Measurements from ENCODE around the gene ALDH1A2. TPM values are rescaled to one million over a fixed set of nuclear protein-coding genes. Genes with fewer than 3 reads are reported as not detected.

ALDH1A2 gene
- total RNA-seq, 4 donors from 2014 or later = 5.5 to 41.5 (median 15.1) TPM

DNA sequence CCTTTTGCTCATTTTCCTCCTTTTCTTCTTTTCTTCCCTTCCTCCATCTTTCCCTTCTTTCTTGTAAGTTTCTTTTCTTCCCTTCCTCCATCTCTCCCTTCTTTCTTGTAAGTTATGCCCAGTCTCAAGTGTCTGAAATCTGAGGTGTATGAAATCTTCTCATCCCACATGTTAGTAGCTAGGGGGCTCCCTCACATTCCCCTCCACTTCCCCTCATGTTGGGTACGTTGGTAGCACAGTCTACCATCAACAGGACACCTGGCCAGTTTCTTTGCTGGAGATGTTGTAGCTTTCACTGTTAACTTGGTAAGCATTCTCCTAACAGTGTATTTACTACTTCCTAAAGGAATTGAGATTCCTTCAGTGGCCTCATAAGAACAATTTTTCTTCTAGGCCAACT is 133.9 kb downstream of the ALDH1A2 start:
- Histone ChIP-seq H3K27ac (no peak overlapping the region), H3K9me3 (peaks cover 0 to 6% (median 0%) of the 10 kb centered on the region in 3 donors), H3K4me3 (no peak overlapping the region), H3K4me1 (no peaks in the 10 kb centered on the region), H3K36me3 (no peaks in the 10 kb centered on the region), H3K27me3 (no peaks in the 10 kb centered on the region)
- 63 to 78% methylated on average over 1 of the region's 1 CpG for WGBS, 2 donors (ENCODE audit: low coverage in 1 of 2)
- TF ChIP-seq POLR2AphosphoS5 (IDR thresholded peaks at IDR 0.05) = no peak
- TF ChIP-seq, protein P1, sequence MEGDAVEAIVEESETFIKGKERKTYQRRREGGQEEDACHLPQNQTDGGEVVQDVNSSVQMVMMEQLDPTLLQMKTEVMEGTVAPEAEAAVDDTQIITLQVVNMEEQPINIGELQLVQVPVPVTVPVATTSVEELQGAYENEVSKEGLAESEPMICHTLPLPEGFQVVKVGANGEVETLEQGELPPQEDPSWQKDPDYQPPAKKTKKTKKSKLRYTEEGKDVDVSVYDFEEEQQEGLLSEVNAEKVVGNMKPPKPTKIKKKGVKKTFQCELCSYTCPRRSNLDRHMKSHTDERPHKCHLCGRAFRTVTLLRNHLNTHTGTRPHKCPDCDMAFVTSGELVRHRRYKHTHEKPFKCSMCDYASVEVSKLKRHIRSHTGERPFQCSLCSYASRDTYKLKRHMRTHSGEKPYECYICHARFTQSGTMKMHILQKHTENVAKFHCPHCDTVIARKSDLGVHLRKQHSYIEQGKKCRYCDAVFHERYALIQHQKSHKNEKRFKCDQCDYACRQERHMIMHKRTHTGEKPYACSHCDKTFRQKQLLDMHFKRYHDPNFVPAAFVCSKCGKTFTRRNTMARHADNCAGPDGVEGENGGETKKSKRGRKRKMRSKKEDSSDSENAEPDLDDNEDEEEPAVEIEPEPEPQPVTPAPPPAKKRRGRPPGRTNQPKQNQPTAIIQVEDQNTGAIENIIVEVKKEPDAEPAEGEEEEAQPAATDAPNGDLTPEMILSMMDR (IDR thresholded peaks at IDR 0.05) = no peak
- no peak for TF ChIP-seq EP300 (IDR thresholded peaks at IDR 0.05)
- no peak for TF ChIP-seq POLR2A (IDR thresholded peaks at IDR 0.05)
- no peak for ATAC-seq

DNA sequence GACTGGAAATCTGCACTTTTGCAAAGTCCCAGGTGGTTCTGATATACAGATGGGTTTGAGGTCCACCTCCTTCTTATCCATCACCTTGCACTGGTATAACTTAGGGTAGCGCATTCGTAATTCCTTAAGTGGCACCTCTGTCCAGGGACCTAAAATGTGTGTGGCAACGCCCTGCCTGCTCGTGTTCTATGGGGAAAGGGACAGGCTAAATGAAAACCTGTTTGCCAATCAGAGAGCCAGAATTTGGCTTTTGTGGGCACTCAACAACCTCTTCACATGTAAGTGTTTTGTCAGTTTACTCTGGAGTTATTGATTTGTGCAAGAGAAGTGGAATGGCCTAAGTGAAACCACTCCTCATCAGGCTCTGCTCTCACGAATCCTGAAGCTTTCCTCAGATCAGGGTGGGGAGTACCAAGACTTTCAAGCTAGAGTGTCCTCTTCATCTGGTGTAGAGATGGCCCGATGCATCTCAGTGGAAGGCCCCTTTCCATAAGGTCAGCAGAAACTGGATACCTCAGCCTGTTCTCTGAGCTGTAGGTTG is 138.3 kb downstream of the ALDH1A2 start:
- H3K4me1 ChIP-seq = peaks cover 4 to 23% (median 11%) of the 10 kb centered on the region in 3 donors
- no peaks in the 10 kb centered on the region for H3K36me3 ChIP-seq
- no peak for ATAC-seq
- H3K4me3 ChIP-seq = no peak overlapping the region
- H3K9me3 ChIP-seq = no peaks in the 10 kb centered on the region
- TF ChIP-seq EP300 (IDR thresholded peaks at IDR 0.05) (no peak), POLR2AphosphoS5 (IDR thresholded peaks at IDR 0.05) (no peak), POLR2A (IDR thresholded peaks at IDR 0.05) (no peak)
- TF ChIP-seq, protein P1 (IDR thresholded peaks at IDR 0.05) = no peak
- H3K27ac ChIP-seq = no peak overlapping the region
- no peaks in the 10 kb centered on the region for H3K27me3 ChIP-seq
- WGBS, 2 donors (ENCODE audit: low coverage in 1 of 2) = 90 to 100% methylated on average over 2 of the region's 6 CpGs

DNA sequence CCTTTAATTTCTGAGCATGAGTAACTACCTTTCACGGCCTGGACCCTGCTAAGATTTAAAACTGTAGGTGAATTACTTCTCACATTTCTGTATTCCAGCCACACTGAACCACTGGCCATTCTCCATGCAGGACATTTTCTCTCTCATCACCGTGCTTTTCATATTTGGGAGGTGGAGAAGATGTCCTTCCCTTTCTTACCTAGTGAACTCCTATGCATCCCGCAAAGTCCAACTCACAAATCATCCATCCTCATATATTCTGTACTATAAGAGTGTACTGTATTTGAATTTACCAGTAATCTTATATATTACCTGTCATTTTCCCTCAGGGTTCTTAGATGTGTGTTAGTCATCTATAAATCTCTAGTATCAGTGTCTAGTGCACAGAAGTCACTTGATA is 139.9 kb downstream of the ALDH1A2 start:
- no peaks in the 10 kb centered on the region for H3K36me3 ChIP-seq
- peaks cover 3% of the 10 kb centered on the region for H3K27me3 ChIP-seq
- no peaks in the 10 kb centered on the region for H3K9me3 ChIP-seq
- H3K4me3 ChIP-seq = no peak overlapping the region
- WGBS, 2 donors (ENCODE audit: low coverage in 1 of 2) = 89 to 92% methylated on average over 3 of the region's 3 CpGs
- no peak for ATAC-seq
- no peak for TF ChIP-seq POLR2AphosphoS5 (IDR thresholded peaks at IDR 0.05)
- TF ChIP-seq EP300 (IDR thresholded peaks at IDR 0.05) = no peak
- TF ChIP-seq, protein P1 (IDR thresholded peaks at IDR 0.05) = no peak
- no peak for TF ChIP-seq POLR2A (IDR thresholded peaks at IDR 0.05)
- peaks cover 4 to 37% (median 13%) of the 10 kb centered on the region in 3 donors for H3K4me1 ChIP-seq
- no peak overlapping the region for H3K27ac ChIP-seq

DNA sequence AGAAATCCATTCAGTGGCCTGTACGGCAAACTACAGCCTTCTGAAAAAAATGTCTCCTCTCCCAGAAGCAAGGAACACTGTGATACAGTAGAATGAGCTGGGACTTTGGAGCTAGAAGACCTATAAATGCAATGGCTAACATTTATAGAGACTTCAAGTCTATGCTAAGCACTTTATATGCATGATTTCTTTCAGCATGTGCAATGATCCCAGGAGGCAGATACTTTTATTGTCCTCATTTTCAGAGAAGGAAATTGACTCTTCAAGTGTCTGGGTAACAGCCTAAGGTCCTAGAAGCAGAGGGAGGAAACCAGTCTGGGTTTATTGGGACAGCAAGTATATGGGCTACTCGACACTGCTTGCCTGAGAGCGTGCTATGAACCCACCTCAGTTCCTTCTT is 140.9 kb downstream of the ALDH1A2 start:
- peaks cover 3% of the 10 kb centered on the region for H3K27me3 ChIP-seq
- no peaks in the 10 kb centered on the region for H3K36me3 ChIP-seq
- no peak for TF ChIP-seq POLR2AphosphoS5 (IDR thresholded peaks at IDR 0.05)
- TF ChIP-seq, protein P1 (IDR thresholded peaks at IDR 0.05) = no peak
- TF ChIP-seq POLR2A (IDR thresholded peaks at IDR 0.05) = no peak
- no peak for TF ChIP-seq EP300 (IDR thresholded peaks at IDR 0.05)
- WGBS, 2 donors (ENCODE audit: low coverage in 1 of 2) = 74 to 94% methylated on average over 2 to 3 of the region's 3 CpGs
- H3K4me1 ChIP-seq = peaks cover 4 to 37% (median 13%) of the 10 kb centered on the region in 3 donors
- ATAC-seq = no peak
- peak overlapping the region in 1 of 4 donors; percentile 8 for H3K27ac ChIP-seq
- no peak overlapping the region for H3K4me3 ChIP-seq
- no peaks in the 10 kb centered on the region for H3K9me3 ChIP-seq

DNA sequence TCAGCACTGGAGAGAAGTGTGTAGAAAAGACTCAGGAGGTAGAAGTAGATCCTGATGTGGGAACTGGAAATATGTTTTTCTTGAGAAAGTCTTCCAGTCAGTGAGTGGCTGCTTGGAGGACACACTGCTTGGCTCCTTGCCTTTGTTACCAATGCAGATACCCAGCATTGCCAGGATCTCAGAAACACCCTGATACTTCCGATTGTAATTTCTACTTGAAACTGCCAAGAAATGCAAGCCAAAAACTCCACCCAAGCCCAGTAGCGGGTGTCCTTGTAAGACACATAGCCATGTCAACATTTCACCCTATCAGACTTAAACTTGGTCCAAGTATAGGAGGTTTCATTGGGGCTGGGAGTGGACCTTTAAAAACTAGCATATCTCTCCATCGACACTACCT is 141.8 kb downstream of the ALDH1A2 start:
- ATAC-seq = peak; percentile 29
- H3K9me3 ChIP-seq = no peaks in the 10 kb centered on the region
- no peaks in the 10 kb centered on the region for H3K36me3 ChIP-seq
- H3K4me1 ChIP-seq = peaks cover 4 to 37% (median 13%) of the 10 kb centered on the region in 3 donors
- WGBS, 2 donors (ENCODE audit: low coverage in 1 of 2) = 35 to 50% methylated on average over 2 to 3 of the region's 3 CpGs
- no peak overlapping the region for H3K4me3 ChIP-seq
- peaks cover 3% of the 10 kb centered on the region for H3K27me3 ChIP-seq
- H3K27ac ChIP-seq = peak overlapping the region in 3 of 4 donors; percentile 47 to 67 (median 62)
- TF ChIP-seq EP300 (IDR thresholded peaks at IDR 0.05) (no peak), POLR2AphosphoS5 (IDR thresholded peaks at IDR 0.05) (no peak), POLR2A (IDR thresholded peaks at IDR 0.05) (no peak)

Data from gastroesophageal sphincter (tissue), 4 donors.